Activated CD8-positive, alpha-beta memory T cell treated with anti-CD3 and anti-CD28 coated beads for 48 hours (primary cell): ENCODE data around the gene ENDOU.

Experiments used
- DNase-seq, 3 experiments: peaks; one replicate each; pipeline ENCODE4 v3.0.0-alpha.2; 2020; ENCODE audit warnings: low read depth in 2 of 3, low spot score in 2 of 3

The ENDOU gene

DNA sequence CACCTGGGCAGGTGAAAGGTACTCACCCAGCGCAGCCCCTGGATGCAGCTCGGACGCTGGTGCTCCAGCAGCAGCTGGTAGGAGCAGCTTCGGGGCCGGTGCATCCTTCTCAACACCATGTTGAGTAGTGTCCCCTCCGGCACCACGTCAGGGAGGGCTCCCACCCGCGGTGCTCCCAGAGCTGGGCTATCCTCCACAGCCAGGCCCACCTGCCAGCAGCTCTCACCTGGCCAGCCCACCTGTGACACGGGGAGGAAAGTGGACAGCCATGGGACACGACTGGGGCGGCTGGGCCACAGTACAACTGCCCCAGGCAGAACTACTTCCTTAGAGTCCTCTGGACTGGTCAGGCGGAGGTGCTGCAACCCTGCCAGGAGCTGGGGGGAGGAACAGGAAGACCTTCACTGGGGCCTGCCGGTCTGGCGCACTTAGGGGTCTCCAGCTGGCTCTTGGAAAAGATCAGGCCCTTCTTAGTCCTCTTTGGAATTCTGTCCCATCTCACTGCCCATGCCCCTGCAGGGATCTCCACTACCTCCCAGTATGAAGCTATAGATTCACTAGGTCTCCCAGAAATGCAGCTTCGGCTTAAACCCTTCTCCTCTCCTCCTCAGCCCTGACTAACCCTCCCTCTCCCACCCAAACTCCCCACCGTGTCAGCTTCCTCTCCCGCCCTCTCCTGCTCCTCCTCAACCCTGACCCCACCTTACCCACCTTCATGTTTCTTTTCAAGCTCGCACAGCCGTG is 32.7 kb upstream of the ENDOU start:
- DNase-seq: no peak

DNA sequence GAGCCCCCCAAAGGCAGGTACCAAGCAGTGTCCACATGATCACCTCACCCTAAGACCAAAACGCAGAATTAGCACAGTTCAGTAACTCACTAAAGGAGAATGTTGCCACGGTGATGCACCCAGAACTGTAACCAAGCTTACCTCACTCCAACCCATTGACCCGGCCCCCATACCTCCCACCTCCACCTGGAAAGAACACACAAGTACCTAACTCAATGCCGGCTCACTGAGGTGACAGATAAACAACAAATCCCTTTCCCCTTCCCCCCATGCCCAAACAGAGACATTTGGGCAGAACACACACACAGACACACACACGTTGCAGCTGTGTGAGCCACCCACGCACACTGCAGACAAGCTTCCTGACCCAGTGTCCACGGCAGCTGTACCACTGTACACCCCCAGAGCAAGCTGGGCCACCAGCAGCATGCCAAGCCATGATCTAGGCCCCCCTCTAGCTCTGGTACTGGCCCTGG is 32.1 kb upstream of the ENDOU start:
- DNase-seq: no peak

DNA sequence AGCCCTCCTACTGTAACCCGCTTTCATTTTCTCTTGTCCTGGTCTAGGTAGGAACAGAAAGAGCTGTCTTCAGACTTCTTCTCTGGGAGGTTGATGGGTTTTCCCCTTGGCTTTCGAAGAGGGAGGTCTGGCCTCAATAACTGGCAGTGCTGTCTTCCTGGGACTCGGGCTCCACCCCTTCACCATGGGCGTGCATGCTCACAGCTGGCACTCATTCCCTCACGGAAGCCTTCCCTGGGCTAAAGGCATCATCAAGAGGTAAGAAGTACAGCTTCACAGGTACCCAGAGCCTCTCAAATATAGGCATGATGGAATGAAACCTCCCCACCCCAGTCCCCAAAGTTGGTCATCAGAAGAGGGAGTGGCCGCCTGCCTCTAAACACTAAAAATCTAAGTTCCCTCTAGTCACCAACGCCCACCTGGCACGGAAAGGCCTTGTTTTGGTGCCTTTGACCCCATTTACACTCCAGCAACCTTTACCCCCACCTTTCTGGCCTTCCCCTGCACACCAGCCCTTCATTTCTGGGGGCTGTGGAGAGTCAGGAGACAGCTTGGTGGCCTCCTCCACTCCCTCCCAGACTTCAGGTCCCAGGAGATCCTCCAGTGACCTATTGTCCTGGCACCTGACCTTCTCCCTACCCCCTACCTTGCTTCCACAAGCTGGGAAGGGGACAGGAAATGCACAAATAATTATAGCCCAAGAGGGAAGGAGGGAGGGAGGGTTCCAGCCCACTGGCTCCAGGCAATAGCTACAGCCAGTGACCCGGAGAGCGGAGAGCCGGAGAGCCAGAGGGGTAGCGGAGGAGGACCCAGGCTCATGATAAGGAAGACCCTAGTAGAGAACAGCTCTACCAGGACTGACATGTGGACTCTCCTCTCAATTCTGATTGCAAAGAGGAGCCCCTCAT is 30.6 kb upstream of the ENDOU start:
- no peak for DNase-seq

DNA sequence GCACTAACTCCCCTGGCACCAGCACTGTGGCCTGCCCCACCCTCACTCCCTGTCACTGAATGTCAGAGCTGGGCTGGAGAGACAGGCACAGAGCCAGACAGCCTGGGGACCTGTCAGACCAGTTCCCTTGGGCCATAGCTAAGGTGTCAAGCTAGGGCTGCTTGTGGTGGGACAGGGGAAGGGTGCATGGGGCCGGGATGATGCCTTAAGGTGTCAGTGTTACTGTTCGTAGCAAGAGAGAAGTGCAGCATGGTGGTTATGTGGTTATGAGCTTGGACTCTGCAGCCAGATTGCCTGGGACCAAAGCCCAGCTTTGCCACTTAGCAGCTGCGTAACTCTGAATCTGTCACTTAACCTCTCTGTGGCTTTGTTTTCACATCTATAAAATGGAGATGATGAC is 29.6 kb upstream of the ENDOU start:
- DNase-seq: no peak

DNA sequence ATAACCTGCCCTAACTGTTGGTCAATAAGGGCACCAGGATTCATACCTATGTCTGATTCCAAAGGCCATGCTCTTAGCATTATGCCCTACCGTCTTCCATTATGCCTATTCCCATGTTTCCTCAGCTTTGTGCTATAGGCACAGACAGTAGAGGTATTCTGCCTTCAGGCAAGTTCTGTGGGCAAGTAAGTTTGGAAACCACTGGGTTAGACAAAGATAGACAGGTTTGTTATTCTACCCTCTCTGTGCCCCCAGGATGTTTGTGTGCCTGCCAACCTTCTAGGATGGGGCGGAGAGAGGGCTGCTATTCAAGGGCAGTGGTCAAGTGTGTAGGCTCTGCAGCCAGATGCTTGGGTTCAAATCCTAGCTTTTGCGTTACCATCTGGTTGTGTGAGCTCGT is 28.8 kb upstream of the ENDOU start:
- no peak for DNase-seq

DNA sequence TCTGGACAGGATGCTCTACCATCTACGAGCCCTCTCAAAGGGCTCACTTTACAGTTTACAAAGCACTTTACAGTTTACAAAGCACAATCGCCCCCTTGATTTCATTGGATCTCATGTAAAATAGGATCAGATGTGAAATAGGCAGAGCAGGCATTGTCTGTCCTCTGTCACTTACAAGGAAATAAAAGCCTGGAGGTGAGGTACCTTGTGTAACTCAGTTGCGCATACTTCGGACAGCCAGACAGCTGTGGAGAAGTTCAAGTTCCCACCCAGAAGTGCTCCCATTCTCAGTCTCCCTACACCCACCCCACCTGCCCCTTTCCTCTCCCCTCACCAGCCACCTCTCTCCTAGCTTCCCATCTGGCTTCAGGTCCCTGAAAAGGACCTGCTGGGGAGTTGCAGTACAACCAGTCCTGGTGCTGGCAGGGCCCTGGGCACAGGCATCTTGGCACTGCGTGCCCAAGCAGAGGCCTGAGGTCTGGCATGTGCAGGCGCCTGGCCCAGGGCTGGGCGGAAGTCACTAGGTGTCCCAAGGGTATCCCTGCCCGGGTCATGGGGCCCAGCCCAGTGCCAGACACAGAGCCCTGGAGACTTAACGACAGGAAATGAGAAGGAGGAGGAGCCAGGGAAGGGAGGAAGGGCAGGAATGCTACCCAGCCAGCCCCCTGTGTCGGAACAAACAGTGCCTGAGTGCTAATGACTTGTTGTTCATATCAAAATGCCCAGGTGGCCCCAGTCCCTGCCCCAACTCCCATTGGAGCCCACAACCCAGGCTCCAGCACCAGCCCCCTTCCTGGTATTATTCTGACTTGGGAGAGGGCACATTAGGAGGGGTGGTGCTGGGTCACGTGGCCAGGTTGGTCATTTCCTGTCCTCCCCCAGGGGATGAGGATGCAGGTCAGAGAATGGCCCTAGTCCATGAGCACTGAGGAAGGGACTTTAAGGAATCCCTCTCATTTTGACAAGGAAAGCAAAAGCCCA is 28.0 kb upstream of the ENDOU start:
- DNase-seq: no peak

DNA sequence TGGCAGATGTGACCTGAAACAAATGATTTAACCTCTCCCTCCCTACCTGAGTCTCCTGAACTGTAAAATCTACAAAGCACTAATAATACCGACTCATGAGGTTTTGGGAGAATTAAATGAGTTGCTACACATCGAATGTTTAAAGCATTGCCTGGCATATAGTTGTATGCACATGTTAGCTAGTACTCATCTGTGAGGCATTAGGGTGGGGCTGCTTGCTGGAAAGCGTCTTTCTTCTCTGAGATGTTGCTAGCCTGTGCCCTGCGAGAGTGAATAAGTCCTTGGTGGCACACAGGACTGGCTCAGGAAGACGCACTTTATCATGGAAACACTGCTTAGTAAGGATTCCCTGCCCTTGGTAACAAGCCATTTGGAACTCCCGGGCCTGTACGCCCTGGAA is 27.3 kb upstream of the ENDOU start:
- no peak for DNase-seq

DNA sequence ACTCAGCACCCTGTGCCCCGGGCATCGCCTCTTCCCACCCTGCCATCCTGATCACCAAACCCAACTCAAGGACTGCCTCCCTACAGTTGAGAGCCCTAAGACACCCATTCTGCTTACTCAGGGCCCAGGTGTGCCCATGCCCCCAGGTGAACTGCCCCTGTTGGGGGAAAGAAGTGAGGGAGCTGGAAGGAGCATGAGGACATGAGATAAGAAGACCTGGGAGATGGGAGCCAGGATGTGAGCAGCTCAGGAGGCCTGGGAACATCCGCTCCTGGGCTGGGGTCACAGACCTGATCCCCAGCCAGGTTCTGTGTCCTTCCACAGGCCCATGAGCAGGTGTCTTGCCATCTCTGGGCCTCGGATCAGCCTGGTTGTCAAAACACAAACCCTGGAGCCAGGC is 26.8 kb upstream of the ENDOU start:
- DNase-seq: no peak

DNA sequence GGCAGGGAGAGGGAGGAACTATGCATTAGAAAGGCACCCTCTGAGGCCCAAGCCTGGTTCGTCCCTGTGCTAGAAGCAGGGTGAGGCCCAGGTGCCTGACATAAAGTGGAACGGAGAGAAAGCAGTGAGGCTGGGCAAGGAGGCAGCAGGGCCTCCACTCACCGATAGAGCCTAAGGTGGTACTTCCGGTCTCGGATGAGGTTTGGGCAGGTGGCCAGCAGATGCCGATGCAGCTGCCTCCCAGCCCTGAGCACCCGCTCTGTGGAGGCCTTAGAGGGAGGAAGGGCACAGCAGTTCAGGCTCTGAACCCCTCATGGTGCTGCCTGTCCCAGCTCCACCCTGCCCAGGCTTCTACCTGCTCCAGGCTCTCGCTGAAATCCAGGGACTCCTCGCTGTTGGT is 26.3 kb upstream of the ENDOU start:
- no peak for DNase-seq

DNA sequence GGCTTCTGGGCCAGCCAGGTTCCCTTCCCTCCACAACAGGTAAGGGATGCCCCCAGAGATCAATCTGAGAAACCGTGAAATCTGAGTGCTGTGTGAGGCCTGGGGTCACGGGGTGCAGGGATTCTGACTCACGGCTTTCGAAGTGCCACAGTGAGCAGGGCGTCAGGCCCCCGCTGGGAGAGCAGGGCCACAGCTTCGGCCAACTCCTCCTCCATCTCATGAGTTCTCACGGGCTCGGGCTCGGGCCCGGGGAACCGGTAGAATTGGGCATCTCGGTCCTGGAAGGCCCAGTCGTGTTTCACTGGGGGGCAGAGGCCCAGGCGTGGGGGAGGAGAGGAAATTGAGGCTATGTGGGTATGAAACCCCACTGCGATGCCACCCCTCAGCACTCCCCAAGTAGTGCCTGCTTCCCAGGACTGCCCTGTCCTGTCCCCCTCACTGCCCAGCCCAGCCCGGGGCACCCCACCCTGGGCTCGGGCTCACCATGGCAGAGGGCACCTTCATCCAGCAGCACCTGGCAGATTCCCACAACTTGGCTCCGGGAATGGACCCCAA is 25.7 kb upstream of the ENDOU start:
- no peak for DNase-seq

DNA sequence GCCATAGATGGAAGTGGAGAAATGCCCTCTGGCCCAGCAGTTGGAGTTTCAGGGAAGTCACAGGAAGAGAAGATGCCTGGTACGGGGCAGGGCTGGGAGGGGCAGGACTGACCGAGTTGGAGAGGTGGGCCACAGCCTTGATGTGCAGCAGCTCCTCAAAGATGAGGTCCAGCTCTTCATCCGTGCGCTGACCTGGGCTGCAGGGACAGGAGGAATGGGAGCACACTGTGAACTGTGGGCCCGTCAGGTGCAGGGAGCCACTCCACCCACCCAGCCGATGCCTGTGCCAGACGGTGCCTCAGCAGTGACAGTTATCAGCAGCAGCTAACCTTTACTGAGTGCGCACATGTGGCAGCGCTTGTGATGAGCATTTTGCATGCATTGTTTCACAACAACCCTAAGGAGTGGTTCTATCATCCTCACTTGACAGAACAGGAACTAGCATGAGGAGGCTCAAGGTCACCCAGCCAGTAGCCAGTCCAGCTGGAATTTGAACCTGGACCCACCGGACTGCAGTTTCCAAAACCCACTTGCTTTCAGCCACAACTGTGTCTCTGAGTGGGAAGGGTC is 25.0 kb upstream of the ENDOU start:
- DNase-seq: no peak

DNA sequence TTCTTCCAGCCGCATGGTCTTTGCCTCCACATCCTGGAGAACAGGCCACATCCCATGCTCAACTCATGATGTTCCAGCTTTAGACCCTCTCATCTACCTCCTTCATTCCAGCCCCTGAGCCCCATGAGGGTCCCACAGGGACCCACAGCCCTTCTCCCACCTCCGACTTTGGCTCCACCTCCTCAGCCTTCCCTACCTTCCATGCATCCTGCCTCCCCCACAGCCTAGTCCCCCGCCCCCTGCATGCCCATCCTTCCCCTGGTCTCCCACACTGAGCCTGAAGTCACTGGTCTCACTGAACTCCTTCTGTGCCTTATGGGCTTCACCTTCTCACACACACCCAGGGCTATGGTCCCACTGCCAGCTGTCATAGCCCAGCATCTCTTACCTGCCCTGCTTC is 23.6 kb upstream of the ENDOU start:
- DNase-seq: no peak

DNA sequence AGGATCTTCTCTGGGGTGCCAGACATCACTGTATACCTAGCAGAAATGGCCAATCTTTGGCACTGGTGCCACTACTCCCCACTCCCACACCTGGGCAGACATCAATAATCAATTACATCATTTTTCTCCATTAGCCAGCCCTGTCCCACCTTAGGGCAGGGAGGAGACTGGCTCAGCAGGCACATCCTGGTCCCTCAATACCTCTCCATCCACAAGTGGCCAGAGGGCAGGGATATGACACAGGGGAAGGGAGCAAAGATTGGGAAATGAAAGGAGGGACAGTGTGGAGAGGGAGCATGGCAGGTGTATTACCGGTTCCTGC is 23.2 kb upstream of the ENDOU start:
- no peak for DNase-seq

DNA sequence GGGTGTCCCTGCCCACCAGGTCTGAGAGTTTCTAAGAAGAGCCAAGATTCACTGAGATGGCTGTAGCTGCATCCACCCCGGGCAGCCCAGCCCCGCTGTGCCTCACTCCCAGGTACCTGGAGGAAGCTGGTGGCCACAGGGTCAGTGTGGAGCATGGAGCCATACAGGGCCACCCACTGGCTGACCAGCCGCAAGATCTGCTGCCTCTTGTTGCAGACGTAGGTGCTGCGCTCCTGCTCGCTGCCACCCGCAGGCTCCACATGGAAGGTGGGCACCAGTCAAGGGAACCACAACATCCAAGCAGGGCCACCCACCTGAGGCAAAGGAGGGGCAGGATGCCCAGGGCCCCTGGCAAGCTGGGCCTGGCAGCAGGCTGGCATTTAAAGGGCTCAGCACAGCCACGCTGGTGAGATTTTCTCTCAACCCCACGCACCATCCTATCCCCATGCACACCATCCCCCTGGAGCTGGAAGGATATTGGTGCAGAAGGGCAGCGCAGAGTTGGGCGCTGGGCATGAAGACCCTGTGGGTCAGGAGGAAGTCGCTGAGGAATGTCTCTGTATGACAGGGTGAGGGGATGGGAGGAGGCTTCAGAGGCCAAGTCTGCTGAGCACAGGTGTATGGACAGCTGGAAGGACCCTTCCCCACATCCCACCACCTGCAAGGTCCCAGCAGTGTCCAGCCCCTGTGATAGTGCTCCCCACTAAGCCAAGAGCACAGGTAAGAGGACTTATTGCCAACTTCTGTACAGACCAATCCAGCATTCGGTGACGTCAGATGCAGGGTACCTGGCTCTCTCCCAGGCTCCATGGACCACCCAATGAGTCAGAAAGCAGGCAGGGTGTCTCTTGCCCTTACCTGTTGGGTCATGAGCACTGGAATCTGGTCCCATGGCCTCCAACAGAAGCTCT is 22.6 kb upstream of the ENDOU start:
- no peak for DNase-seq

DNA sequence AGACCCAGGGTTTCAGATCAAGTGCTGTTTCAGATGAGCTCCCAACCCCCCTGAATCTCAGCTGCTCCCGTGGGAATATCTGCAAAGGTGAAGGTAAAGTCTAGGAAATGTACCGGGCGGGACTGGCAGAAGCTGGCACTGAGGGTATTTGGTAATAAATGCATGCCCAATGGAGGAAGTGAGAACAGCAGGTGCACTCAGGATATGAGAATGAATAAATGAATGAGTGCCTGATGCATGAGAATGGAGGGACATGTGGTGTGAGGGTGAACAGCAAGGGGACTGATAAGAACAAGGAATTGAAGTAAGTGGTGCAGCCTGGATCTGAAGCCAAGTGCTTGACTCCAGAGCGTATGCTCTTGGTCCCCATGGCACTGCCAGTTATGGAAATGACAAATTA is 21.8 kb upstream of the ENDOU start:
- DNase-seq: no peak

DNA sequence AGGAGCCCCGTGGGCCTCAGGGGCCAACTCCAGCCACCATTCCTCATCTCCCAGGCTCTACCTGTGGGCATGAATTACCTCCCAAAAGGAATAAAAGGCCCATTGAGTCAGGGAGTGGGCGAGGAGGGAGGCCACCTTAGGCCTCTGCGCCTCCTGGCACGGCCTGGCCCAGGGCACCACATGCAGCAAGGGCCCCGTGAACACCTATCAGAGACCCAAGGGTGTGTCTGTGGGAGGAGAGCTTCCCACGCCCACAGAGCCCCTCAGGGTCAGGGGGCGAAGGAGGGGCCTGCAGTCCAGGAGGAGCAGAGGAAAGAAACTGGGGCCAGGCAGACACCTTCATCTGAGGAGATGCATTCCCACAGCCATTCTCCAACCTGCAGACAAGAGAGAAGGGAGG is 21.2 kb upstream of the ENDOU start:
- no peak for DNase-seq

DNA sequence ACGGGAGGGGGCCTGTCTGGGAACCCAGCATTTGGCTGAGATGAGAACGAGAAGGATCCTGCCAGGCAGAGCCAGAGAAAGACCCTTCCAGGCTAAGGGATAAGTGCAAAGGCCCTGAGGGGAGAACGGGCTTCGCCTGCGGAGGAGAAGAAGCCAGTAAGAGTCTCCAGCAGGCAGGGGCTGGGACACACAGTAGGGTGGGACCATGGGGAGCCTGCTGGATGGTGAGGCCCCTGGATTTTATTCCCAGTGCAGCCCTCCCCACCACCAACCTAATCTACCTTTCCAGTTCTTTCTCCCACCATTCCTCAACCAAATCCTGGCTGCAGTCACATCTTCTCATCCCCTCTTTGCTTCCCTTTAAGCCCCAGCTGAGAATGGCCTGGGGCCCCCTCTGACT is 20.8 kb upstream of the ENDOU start:
- no peak for DNase-seq

DNA sequence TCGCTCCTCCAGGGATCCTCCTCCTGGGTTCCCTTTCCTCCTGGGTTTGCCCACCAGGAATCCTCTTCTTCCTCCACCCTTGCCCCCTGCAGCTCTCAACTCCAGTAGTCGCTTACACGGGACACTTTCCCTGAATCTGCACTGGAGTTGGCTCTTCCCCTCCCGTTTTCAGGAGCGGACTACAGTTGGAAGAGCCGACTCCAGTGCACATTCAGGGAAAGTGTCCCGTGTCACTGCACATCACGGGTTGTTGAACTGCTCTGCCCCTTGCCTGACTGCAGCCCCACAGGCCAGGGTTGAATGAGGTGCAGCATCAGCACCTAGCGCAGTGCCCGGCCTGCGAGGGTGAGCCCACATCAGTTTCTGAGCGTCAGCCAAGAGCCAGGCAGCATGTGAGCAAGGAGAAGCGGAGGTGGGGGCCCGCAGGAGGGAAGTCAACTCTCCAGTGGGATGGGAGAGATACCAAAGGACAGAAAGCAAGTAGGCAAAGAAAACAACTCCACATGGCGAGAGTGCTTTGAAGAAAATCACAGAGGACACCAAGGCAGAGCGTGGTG is 20.3 kb upstream of the ENDOU start:
- DNase-seq: no peak

DNA sequence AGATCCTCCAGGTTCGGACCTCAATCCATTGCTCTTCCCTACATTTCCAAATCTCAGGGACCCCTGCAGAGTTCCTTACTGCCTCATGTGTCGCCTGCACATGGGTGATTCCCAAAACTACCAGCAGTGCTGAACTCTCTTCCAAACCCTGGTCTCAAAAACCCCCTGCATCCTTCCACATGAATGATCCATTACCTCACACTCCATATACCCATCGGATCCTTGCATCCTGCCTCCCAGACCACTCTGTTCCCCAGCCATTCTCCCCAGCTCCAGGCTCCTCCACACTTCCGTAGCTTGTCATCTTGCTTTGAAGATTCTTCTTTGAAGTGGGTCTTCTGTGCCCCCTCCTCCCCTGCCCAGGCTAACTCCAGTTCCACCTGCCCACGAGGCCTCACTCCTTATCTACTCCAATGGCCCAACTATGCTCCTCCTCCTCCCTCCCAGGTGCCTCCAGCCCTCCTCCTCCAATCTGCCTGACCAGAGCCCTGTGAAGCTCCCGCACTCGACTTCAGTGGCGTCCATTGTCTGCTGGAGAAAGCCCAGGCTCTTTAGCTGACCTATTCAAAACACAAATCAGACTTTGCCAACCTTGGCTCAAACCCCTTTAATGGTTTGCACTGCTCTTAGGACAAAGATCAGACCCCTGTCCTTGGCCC is 19.6 kb upstream of the ENDOU start:
- no peak for DNase-seq
